Activated CD4-positive, alpha-beta T cell treated with anti-CD3 and anti-CD28 coated beads, Interleukin-2, amount 50 U/mL, for 4 hours (primary cell): Measurements from ENCODE around the gene FBXL2.
"Not testable (repeated sequence)": the region's sequence is repeated elsewhere in the genome, so short reads cannot be mapped to it uniquely, and the experiment has no call there.

Experiments
- DNase-seq, 2 experiments: peaks; one replicate each; pipeline ENCODE4 v3.0.0-alpha.2; 2020

The FBXL2 gene

GRCh38 chr3:33388374-33389100 is 111.3 kb downstream of the FBXL2 start:
- no peak for DNase-seq

GRCh38 chr3:33389908-33390307 is 112.7 kb downstream of the FBXL2 start:
- no peak for DNase-seq

GRCh38 chr3:33391255-33391995 is 114.2 kb downstream of the FBXL2 start:
- DNase-seq = no peak

GRCh38 chr3:33392144-33392543 is 114.9 kb downstream of the FBXL2 start:
- no peak for DNase-seq

GRCh38 chr3:33392703-33393125 is 115.5 kb downstream of the FBXL2 start:
- DNase-seq = no peak

GRCh38 chr3:33394403-33395054 is 117.3 kb downstream of the FBXL2 start:
- DNase-seq = no peak

GRCh38 chr3:33395900-33396299 is 118.7 kb downstream of the FBXL2 start:
- no peak for DNase-seq

- DNase-seq = no peak
Observed at GRCh38 chr3:33398410-33398809, 121.2 kb downstream of the FBXL2 start.

GRCh38 chr3:33401781-33402180 is 124.5 kb downstream of the FBXL2 start:
- DNase-seq = no peak

- no peak for DNase-seq
Observed at GRCh38 chr3:33402936-33403335, 125.7 kb downstream of the FBXL2 start.

- DNase-seq = no peak
Observed at GRCh38 chr3:33403756-33404155, 126.5 kb downstream of the FBXL2 start.

GRCh38 chr3:33410816-33411215 is 133.6 kb downstream of the FBXL2 start:
- DNase-seq = not testable (repeated sequence)

- no peak for DNase-seq
Observed at GRCh38 chr3:33417066-33417673, 139.9 kb downstream of the FBXL2 start.

GRCh38 chr3:33419948-33420347 is 142.7 kb downstream of the FBXL2 start:
- no peak for DNase-seq

GRCh38 chr3:33420966-33421365 is 143.7 kb downstream of the FBXL2 start:
- DNase-seq = no peak

- DNase-seq = no peak
Observed at GRCh38 chr3:33424606-33425452, 147.6 kb downstream of the FBXL2 start.

- DNase-seq = no peak
Observed at GRCh38 chr3:33425453-33425852, 148.2 kb downstream of the FBXL2 start.

GRCh38 chr3:33426068-33426467 is 148.8 kb downstream of the FBXL2 start:
- DNase-seq = no peak

- no peak for DNase-seq
Observed at GRCh38 chr3:33426630-33427317, 149.5 kb downstream of the FBXL2 start.

GRCh38 chr3:33428734-33429133 is 151.5 kb downstream of the FBXL2 start:
- DNase-seq = no peak

GRCh38 chr3:33429306-33429705 is 152.1 kb downstream of the FBXL2 start:
- not testable (repeated sequence) for DNase-seq

GRCh38 chr3:33430061-33430460 is 152.8 kb downstream of the FBXL2 start:
- no peak for DNase-seq
